Bronchial epithelial cell (primary cell): ENCODE data around the gene DIRAS3. TPM values are rescaled to one million over a fixed set of nuclear protein-coding genes. Genes with fewer than 3 reads are reported as not detected.
A peak's percentile ranks its signal among the peaks of the same experiment; 100 is the strongest.

Experiments
- DNase-seq: peaks from one replicate; pipeline ENCODE4 v3.0.0-alpha.2; 2010; ENCODE audit warnings: low read depth
- FAIRE-seq: peaks from 2 replicates; lab custom pipeline; 2011; peaks lifted over from hg19 to GRCh38; lab: Jason Lieb, UNC
- H3K27me3 ChIP-seq: 2 replicates; pipeline ENCODE4 v1.5.1; 2011; ENCODE audit warnings: low read length; ENCODE audit not compliant: control insufficient read depth, insufficient read depth
- H3K36me3 ChIP-seq: 2 replicates; pipeline ENCODE4 v1.5.1; 2011; ENCODE audit warnings: low read length; ENCODE audit not compliant: control insufficient read depth, insufficient read depth
- H3K4me3 ChIP-seq: 2 replicates; pipeline ENCODE4 v1.5.1; 2011; ENCODE audit warnings: mild to moderate bottlenecking, low read depth, low read length, control low read depth
- total RNA-seq: library from RNA; depleted of rRNA; stranded (reverse); fragments of >200 nt; gene quantifications from 2 replicates; pipeline ENCODE4 v1.2.1, GENCODE V29; 2014
- TF ChIP-seq, protein P1 (sequence below): IDR thresholded peaks from 2 replicates; pipeline ENCODE4 v1.5.1; 2011; ENCODE audit warnings: mild to moderate bottlenecking, moderate library complexity, low read length, control low read depth, inconsistent platforms; ENCODE audit not compliant: insufficient read depth, severe bottlenecking

Gene DIRAS3
- total RNA-seq, 1 donor from 2014 or later = under 0.01 TPM

DNA sequence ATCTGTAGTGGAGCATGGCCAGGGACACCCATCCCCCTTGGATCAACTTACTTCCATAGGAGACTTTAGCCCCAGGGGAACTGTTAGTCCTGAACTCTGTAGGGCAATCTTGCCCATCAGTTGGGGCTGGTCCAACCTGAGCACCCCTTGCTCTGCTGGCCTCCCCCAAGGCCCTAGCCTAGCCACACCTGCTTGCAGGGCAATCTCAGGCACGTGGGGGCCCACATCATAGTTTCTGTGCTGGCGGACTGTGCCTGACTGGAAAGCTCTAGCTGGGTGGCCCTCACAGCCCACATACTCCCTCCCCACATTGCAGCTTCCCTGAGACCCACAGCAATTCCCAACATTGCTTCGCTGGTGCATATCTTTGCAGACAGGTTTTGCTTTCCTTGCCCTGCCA, 6.6 kb upstream of the DIRAS3 start:
- TF ChIP-seq, protein P1, sequence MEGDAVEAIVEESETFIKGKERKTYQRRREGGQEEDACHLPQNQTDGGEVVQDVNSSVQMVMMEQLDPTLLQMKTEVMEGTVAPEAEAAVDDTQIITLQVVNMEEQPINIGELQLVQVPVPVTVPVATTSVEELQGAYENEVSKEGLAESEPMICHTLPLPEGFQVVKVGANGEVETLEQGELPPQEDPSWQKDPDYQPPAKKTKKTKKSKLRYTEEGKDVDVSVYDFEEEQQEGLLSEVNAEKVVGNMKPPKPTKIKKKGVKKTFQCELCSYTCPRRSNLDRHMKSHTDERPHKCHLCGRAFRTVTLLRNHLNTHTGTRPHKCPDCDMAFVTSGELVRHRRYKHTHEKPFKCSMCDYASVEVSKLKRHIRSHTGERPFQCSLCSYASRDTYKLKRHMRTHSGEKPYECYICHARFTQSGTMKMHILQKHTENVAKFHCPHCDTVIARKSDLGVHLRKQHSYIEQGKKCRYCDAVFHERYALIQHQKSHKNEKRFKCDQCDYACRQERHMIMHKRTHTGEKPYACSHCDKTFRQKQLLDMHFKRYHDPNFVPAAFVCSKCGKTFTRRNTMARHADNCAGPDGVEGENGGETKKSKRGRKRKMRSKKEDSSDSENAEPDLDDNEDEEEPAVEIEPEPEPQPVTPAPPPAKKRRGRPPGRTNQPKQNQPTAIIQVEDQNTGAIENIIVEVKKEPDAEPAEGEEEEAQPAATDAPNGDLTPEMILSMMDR = no peak
- H3K4me3 ChIP-seq = no peak overlapping the region
- DNase-seq = no peak
- no peaks in the 10 kb centered on the region for H3K27me3 ChIP-seq
- no peak for FAIRE-seq
- no peaks in the 10 kb centered on the region for H3K36me3 ChIP-seq

DNA sequence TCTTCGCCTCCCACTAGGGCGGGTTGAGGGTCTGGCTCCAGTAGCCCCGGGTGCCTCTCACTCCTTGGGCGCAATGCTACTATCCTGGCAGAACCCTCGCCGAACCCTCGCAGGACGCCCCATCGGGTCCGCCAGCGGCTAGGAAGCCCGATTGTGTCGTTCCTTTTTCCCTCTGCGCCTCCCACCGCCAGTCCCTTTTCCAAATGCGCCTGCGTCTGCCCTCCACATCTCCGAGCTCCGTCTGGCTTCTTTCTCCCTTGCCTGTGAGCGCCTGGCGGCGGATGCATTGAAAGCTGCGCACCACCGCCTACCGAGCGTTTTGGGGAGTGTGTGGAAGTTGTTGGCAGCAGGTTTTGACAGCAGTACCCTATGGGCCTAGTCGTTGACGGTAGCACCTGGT, 1.0 kb upstream of the DIRAS3 start:
- Histone ChIP-seq H3K36me3 (no peaks in the 10 kb centered on the region), H3K4me3 (peak overlapping the region; percentile 26), H3K27me3 (no peaks in the 10 kb centered on the region)
- TF ChIP-seq, protein P1 = peak; percentile 44
- no peak for FAIRE-seq
- peak; percentile 58 for DNase-seq

DNA sequence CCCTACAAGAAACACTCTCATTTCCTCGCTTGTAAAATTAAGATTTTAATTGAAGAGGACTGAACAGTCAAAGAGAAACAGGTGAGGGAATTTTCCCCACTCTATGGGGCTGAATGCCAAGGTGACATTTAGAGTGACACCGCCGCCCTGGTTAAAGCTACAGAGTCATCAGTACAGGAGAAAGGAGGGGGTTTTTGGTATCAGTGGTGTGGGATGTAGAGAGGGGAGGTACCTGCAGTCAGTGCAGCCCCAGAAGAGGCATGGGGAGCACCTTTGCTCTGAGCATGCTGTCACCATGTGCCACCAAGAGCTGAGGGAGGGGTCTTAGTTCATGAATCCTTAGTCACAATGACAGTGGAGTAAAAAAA, 2.8 kb downstream of the DIRAS3 start:
- DNase-seq (no peak), FAIRE-seq (no peak)
- Histone ChIP-seq H3K36me3 (no peaks in the 10 kb centered on the region), H3K4me3 (no peak overlapping the region), H3K27me3 (no peaks in the 10 kb centered on the region)
- TF ChIP-seq, protein P1 = no peak

DNA sequence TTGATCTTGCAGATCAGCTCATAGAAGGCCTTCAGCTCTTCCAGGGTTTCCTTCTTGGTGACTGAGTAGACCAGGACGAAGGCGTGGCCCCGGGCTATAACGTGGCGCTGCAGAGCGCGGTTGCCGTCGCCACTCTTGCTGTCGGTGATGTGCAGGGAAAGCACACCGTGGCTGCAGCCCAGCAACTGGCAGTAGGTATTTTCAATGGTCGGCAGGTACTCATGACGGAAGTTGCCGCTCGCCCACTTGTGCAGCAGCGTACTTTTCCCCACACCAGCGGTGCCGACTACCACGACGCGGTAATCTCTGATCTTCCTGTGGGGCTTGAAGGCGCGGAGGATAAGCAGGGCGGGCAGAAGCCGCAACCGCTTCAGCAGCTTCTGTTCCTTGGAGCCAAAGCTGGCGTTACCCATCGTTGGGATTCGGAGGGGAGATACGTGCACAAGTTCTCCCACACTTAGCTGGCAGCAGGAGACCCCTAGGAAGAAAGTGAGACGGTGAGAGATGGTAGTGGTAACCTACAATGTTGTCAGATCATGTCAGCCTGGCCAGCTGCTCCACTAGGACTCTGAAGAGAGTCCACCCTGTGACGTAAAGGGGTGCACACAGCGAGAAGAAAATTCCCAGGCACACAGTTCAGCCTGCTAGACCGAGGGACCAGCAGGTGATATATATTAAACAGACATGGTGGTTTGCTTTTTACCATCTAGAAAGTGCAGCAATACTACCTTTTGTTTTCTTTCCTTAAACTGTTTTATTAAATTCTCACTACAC, 3.4 kb downstream of the DIRAS3 start:
- DNase-seq = no peak
- TF ChIP-seq, protein P1 = no peak
- no peaks in the 10 kb centered on the region for H3K36me3 ChIP-seq

DNA sequence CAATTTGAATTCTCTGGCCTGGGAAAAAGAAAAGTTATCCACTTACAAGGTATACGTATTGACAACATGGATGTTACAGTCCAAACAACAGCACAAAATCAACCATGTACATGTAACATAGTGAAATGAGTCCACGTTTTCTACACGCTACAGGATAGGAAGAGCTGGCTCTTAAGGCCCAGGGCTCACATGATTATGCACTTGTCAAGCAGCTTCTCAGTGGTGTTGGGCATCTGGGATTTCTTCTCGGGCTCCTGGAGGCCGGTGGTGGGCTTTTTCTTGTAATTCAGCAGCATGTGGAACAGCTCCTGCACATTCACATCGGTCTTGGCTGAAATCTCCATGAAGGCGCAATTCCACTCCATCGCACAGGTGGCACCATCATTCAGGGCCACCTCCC, 4.0 kb downstream of the DIRAS3 start:
- TF ChIP-seq, protein P1 = no peak
- DNase-seq (no peak), FAIRE-seq (no peak)
- Histone ChIP-seq H3K27me3 (no peaks in the 10 kb centered on the region), H3K4me3 (no peak overlapping the region), H3K36me3 (no peaks in the 10 kb centered on the region)

More for the DNA sequence above, 3.4 kb downstream of the DIRAS3 start:
- FAIRE-seq = no peak
- Histone ChIP-seq H3K27me3 (no peaks in the 10 kb centered on the region), H3K4me3 (no peak overlapping the region)
